Measurements from ENCODE around the gene SCAPER. TPM values are rescaled to one million over a fixed set of nuclear protein-coding genes. Genes with fewer than 3 reads are reported as not detected.
"Not testable (repeated sequence)": the region's sequence is repeated elsewhere in the genome, so short reads cannot be mapped to it uniquely, and the experiment has no call there.

The SCAPER gene
- total RNA-seq, 2 donors from 2014 or later: 33.3 to 43.0 TPM

DNA sequence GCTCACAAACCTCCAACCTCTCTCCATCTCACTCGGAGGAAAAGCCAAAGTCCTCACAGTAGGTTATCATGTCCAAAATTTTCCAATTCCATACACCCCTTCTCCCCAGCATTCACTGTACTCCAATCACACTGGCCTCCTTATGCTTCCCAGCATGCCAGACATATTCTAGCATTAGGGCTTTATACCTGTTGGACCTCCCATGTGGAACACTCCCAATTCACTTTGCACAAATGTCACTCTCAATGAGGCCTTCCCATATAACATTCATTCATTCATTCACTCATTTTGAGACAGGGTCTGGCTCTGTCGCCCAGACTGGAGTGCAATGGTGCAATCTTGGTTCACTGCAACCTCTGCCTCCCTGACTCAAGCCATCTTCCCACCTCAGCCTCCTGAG is 19.9 kb downstream of the SCAPER start:
- peaks cover 0 to 9% of the 10 kb centered on the region in 2 donors for H3K9me3 Mint-ChIP-seq
- no peak overlapping the region for H3K27ac Mint-ChIP-seq
- H3K36me3 Mint-ChIP-seq: peaks cover 28 to 34% of the 10 kb centered on the region in 2 donors
- no peak for DNase-seq (ENCODE audit: low spot score in 2 of 2)
- no peak for ATAC-seq

DNA sequence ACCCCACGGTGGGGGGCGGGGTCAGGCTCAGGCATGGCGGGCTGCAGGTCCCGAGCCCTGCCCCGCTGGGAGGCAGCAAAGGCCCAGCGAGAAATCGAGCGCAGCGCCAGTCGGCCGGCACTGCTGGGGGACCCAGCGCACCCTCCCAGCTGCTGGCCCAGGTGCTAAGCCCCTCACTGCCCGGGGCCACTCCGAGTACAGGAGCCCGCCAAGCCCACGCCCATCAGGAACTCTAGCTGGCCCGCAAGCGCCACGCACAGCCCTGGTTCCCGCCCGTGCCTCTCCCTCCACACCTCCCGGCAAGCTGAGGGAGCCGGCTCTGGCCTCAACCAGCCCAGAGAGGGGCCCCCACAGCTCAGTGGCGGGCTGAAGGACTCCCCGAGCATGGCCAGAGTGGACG is 29.2 kb downstream of the SCAPER start:
- ATAC-seq (no peak), DNase-seq (ENCODE audit: low spot score in 2 of 2) (no peak)
- no peaks in the 10 kb centered on the region for H3K36me3 Mint-ChIP-seq
- no peaks in the 10 kb centered on the region for H3K9me3 Mint-ChIP-seq
- no peak overlapping the region for H3K27ac Mint-ChIP-seq

DNA sequence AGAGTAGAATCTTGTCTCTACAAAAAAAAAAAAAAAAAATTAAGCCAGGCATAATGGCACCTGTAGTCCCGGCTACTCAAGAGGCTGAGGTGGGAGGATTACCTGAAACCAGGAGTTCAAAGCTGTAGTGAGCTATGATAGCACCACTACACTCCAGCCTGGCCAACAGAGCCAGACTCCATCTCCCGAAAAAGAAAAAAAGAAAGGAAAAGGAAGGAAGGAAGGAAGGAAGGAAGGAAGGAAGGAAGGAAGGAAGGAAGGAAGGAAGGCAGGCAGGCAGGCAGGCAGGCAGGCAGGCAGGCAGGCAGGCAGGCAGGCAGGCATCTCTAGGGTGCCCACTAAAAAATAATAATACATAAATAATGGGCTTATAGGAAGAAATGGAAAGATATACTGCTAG is 32.1 kb downstream of the SCAPER start:
- ATAC-seq; H3K27ac Mint-ChIP-seq; H3K9me3 Mint-ChIP-seq; DNase-seq (ENCODE audit: low spot score in 2 of 2); H3K36me3 Mint-ChIP-seq: not testable (repeated sequence)

- no peak for DNase-seq (ENCODE audit: low spot score in 2 of 2)
- Mint-ChIP-seq H3K9me3 (no peaks in the 10 kb centered on the region), H3K36me3 (no peaks in the 10 kb centered on the region), H3K27ac (no peak overlapping the region)
- ATAC-seq: no peak
These were observed 33.2 kb downstream of the SCAPER start for GRCh38 chr15:76871930-76872329.

GRCh38 chr15:76868740-76869139 is 36.4 kb downstream of the SCAPER start:
- H3K36me3 Mint-ChIP-seq: no peaks in the 10 kb centered on the region
- H3K27ac Mint-ChIP-seq: no peak overlapping the region

DNA sequence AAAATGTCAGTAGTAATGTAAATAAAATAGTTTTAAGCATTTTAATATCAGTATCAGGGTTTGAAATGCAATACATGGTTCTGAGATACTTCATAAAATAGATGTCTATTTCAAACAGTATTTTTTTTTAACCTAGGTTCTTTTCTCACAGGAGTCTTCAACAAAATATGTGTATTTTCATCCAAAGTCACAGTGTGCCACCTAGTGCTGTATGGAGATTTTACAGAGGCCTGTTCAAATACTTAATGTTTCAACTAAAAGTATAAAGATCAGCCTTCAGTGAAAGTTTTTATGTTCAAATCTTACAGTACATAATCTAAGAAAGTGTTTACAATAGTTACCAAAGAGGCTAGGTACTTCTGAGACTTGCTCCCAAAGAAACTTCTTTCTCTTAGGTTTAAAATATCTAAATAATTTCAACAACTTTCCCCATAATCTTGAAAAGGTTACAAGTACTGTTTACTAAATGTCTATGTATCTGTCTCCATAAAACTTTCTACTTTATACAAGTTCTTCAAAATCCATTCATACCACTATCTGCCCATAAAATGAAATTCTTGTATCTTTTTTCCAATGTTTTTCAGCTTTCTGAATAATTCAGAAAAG is 38.3 kb downstream of the SCAPER start:
- ATAC-seq (no peak), DNase-seq (ENCODE audit: low spot score in 2 of 2) (no peak)
- Mint-ChIP-seq H3K9me3 (no peaks in the 10 kb centered on the region), H3K36me3 (no peaks in the 10 kb centered on the region), H3K27ac (no peak overlapping the region)

More at GRCh38 chr15:76868740-76869139, 36.4 kb downstream of the SCAPER start:
- H3K9me3 Mint-ChIP-seq: no peaks in the 10 kb centered on the region
- DNase-seq (ENCODE audit: low spot score in 2 of 2) (no peak), ATAC-seq (no peak)

- Mint-ChIP-seq H3K36me3 (no peaks in the 10 kb centered on the region), H3K9me3 (no peaks in the 10 kb centered on the region), H3K27ac (peak overlapping the region; percentile 10 to 72)
- DNase-seq (ENCODE audit: low spot score in 2 of 2): no peak
- ATAC-seq: no peak
These were observed 39.1 kb downstream of the SCAPER start for GRCh38 chr15:76866008-76866407.

- H3K27ac Mint-ChIP-seq: peak overlapping the region; percentile 10 to 72
These were observed 39.6 kb downstream of the SCAPER start for GRCh38 chr15:76865548-76865991.

DNA sequence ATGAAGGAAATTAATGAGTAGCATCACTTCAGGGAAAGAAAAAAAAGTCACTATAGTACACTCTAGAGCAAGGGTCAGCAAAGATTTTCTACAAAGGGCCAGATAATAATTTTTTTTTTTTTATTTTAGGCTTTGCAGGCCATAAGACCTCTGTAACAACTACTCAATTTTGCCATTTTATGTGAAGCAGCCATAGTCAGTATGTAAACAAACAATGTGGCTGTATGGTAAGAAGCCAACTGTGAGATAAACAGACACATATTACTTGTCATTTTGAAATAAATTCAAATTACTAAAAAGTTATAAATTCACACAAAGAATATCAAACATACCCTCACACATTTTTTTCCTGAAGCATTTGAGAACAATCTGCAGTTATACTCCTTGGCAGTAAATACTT is 40.6 kb downstream of the SCAPER start:
- no peaks in the 10 kb centered on the region for H3K36me3 Mint-ChIP-seq
- no peaks in the 10 kb centered on the region for H3K9me3 Mint-ChIP-seq
- H3K27ac Mint-ChIP-seq: no peak overlapping the region
- no peak for DNase-seq (ENCODE audit: low spot score in 2 of 2)
- no peak for ATAC-seq

More at GRCh38 chr15:76865548-76865991, 39.6 kb downstream of the SCAPER start:
- Mint-ChIP-seq H3K9me3 (no peaks in the 10 kb centered on the region), H3K36me3 (no peaks in the 10 kb centered on the region)
- DNase-seq (ENCODE audit: low spot score in 2 of 2) (no peak), ATAC-seq (peak; percentile 88 to 91)

DNA sequence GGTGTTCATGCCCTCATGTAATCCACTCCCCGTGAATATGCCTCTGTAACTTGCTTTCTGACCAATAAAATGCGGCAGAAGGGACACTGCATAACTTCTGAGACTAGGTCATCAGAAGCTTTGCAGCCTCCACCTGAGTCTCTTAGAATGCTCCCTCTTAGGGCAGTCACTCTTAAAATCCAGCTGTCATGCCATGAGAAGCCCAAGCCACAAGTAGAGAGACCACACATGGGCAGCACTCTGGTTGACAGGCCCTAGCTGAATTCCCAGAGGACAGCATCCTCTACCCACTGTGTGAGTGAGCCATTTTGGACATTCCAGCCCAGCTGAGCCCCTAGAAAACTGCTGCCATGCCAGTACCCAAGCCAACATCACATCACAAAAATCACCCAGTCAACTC is 41.4 kb downstream of the SCAPER start:
- Mint-ChIP-seq H3K9me3 (no peaks in the 10 kb centered on the region), H3K27ac (no peak overlapping the region), H3K36me3 (no peaks in the 10 kb centered on the region)
- no peak for ATAC-seq
- no peak for DNase-seq (ENCODE audit: low spot score in 2 of 2)

DNA sequence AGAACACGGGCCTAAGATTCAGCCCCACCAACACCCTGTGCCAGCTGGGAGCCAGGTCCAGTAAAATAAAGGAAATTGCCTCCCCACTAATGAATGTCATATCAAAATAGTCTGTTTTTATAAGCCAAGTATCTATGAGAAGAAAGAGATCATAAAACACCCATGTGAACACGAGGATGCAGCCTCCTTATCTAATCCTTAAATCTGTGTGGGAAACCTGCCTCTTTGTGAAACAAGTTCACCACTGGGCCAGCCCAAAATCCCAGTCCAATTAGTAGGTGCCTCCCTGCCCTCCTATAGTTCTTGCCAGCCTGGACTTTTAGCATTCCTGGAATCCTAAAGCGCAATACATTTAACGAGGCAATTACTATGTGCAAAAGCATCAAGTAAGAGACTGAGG is 42.0 kb downstream of the SCAPER start:
- no peak for DNase-seq (ENCODE audit: low spot score in 2 of 2)
- no peaks in the 10 kb centered on the region for H3K36me3 Mint-ChIP-seq
- no peaks in the 10 kb centered on the region for H3K9me3 Mint-ChIP-seq
- no peak for ATAC-seq
- no peak overlapping the region for H3K27ac Mint-ChIP-seq

DNA sequence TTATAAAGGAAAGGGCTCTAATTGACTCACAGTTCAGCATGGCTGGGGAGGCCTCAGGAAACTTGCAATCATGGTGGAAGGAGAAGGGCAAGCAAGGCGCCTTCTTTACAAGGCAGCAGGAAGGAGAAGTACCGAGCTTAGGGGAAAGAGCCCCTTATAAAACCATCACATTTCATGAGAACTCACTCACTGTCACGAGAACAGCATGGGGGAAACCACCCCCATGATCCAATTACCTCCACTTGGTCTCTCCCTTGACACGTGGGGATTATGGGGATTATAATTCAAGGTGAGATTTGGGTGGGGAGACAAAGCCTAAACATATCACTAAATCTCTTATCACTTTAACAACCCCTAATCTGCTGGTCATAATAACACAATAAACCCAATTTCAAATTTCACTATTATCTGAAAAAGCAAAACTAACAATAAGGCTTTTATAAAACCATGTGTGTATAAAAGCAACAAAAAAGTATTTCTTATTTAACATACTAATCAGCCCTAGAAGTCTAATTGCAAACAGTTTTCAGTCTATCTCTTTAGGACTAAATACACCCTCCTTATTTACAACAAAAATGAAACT is 43.2 kb downstream of the SCAPER start:
- H3K36me3 Mint-ChIP-seq: no peaks in the 10 kb centered on the region

GRCh38 chr15:76860201-76860600 is 44.9 kb downstream of the SCAPER start:
- Mint-ChIP-seq H3K36me3 (peaks cover 9 to 10% of the 10 kb centered on the region in 2 donors), H3K27ac (no peak overlapping the region), H3K9me3 (peaks cover under 1 to 3% of the 10 kb centered on the region in 2 donors)
- ATAC-seq (no peak), DNase-seq (ENCODE audit: low spot score in 2 of 2) (no peak)

More for the DNA sequence above, 43.2 kb downstream of the SCAPER start:
- ATAC-seq (no peak), DNase-seq (ENCODE audit: low spot score in 2 of 2) (no peak)
- H3K27ac Mint-ChIP-seq: peak overlapping the region in 1 of 2 donors; percentile 76
- H3K9me3 Mint-ChIP-seq: no peaks in the 10 kb centered on the region

GRCh38 chr15:76850367-76850766 is 54.8 kb downstream of the SCAPER start:
- DNase-seq (ENCODE audit: low spot score in 2 of 2); H3K27ac Mint-ChIP-seq; ATAC-seq: not testable (repeated sequence)
- Mint-ChIP-seq H3K9me3 (peaks cover 20 to 35% of the 10 kb centered on the region in 2 donors), H3K36me3 (peaks cover 63 to 64% of the 10 kb centered on the region in 2 donors)

- ATAC-seq (no peak), DNase-seq (ENCODE audit: low spot score in 2 of 2) (no peak)
- peaks cover 7 to 14% of the 10 kb centered on the region in 2 donors for H3K9me3 Mint-ChIP-seq
- peaks cover 29 to 31% of the 10 kb centered on the region in 2 donors for H3K36me3 Mint-ChIP-seq
- H3K27ac Mint-ChIP-seq: no peak overlapping the region
These were observed 58.4 kb downstream of the SCAPER start for GRCh38 chr15:76846782-76847181.

DNA sequence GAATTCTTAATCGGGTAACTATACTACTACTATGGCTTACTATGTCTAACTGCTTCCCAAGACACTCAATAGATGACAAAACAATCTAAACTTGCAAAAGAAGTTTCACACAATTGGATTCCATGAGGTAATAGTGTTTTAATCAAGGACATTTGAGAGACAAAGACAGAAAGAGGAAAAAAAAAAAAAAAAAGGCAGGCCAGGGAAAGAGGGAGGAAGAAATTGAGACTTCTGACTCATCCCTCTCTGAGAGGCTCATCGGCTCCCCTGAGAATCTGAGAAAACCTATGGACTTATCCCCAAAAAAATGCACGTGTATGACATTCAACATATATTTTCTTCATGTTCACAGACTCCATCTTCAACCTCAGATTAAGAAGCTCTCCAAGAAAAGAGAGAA is 61.0 kb downstream of the SCAPER start:
- Mint-ChIP-seq H3K9me3 (peaks cover 0 to 2% of the 10 kb centered on the region in 2 donors), H3K27ac (no peak overlapping the region), H3K36me3 (peaks cover 2 to 7% of the 10 kb centered on the region in 2 donors)
- no peak for DNase-seq (ENCODE audit: low spot score in 2 of 2)
- no peak for ATAC-seq

- ATAC-seq: no peak
- no peak for DNase-seq (ENCODE audit: low spot score in 2 of 2)
- H3K9me3 Mint-ChIP-seq: no peaks in the 10 kb centered on the region
These were observed 61.9 kb downstream of the SCAPER start for GRCh38 chr15:76843269-76843668.

More at GRCh38 chr15:76843269-76843668, 61.9 kb downstream of the SCAPER start:
- Mint-ChIP-seq H3K36me3 (peaks cover 8 to 16% of the 10 kb centered on the region in 2 donors), H3K27ac (no peak overlapping the region)

Data from activated naive CD4-positive, alpha-beta T cell treated with anti-CD3 and anti-CD28 coated beads, Interleukin-2, amount 50 U/mL, for 72 hours (primary cell).